Right lobe of liver (tissue), 4 donors: ENCODE data around the gene ZNF341.

Source experiments
- POLR2A ChIP-seq: fragments of 450-650 bp; IDR thresholded peaks from one replicate; pipeline ENCODE4 v1.6.1; 2017; ENCODE audit warnings: antibody characterized with exemption, mild to moderate bottlenecking
- TF ChIP-seq, protein P1 (sequence below), 4 donors: fragments of 200-600 bp in 3 of 4; fragments of 450-650 bp in 1 of 4; IDR thresholded peaks; one replicate each; pipeline versions ENCODE4 v1.5.1 to v1.8.0; 2016 to 2022; ENCODE audit warnings: antibody characterized with exemption in 4 of 4, mild to moderate bottlenecking in 2 of 4
- donor health status: DM: no; HTN: no; CAD: no.
- donor health status: DM: no; HTN: no; CAD: no.
- donor health status: DM: no; HTN: yes; CAD: no.

- TF ChIP-seq POLR2A: no peak
- TF ChIP-seq, protein P1, sequence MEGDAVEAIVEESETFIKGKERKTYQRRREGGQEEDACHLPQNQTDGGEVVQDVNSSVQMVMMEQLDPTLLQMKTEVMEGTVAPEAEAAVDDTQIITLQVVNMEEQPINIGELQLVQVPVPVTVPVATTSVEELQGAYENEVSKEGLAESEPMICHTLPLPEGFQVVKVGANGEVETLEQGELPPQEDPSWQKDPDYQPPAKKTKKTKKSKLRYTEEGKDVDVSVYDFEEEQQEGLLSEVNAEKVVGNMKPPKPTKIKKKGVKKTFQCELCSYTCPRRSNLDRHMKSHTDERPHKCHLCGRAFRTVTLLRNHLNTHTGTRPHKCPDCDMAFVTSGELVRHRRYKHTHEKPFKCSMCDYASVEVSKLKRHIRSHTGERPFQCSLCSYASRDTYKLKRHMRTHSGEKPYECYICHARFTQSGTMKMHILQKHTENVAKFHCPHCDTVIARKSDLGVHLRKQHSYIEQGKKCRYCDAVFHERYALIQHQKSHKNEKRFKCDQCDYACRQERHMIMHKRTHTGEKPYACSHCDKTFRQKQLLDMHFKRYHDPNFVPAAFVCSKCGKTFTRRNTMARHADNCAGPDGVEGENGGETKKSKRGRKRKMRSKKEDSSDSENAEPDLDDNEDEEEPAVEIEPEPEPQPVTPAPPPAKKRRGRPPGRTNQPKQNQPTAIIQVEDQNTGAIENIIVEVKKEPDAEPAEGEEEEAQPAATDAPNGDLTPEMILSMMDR (IDR thresholded peaks at IDR 0.05): no peak
These were observed 57.5 kb downstream of the ZNF341 start for GRCh38 chr20:33789109-33789857.
